NCI-H2171 treated with DMSO at 0.1 percent for 48 hours (cell line): ENCODE measurements around the gene AQP1.

Experiments
- DNase-seq: peaks from one replicate; lab custom pipeline; 2025; lab: John Stamatoyannopoulos, UW

The AQP1 gene

DNA sequence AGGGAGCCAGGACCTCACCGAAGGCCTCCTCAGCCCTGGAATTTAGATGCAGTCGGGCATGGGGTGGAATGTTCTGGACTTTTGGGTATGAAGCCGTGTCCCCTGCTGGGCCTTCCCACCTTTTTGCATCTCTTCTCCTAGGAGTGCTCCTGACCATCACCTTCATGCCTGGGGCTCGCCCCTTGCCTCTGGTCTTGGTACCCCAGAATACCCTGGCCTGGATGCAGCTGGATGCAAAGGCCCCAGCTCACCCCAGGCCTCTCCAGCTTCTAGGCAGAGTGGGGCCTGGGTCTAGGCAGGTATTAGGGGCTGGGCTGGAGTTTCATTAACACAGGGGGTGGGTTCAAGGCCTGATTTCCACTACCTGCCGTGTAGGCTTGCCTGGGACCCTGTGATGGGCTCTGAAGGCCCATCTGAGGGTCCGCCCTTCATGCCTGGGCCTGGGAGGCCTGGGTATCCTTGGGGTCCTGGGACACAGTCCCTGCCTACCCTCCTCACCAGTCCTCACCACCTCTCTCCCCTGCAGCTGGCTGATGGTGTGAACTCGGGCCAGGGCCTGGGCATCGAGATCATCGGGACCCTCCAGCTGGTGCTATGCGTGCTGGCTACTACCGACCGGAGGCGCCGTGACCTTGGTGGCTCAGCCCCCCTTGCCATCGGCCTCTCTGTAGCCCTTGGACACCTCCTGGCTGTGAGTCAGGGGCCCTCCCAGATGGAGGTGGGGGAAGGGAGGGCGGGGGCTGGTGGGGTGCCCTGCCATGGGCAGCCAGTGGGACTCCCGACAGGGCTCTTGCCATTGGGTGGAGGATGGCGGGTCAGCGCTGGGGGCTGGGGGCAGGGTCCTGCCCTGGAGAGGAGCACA is 10.1 kb downstream of the AQP1 start:
- DNase-seq, result no peak

DNA sequence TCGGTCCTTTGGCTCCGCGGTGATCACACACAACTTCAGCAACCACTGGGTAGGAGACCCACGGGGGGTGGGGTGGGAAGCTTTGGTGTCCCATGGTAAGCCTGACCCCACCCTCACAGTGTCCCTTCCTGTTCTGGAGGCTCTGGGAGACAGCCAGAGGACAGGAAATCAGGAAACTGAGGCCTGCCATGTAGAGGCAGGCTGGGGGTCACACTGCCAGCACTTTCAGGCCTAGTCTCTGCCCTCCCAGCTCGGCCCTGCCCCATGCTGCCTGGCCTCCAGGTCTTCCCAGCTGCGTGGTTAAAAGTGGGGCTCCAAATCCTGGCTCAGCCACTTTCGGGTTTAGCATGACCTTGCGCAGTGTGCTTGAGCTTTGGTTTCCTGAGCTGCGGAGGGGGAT is 10.9 kb downstream of the AQP1 start:
- DNase-seq, result no peak

DNA sequence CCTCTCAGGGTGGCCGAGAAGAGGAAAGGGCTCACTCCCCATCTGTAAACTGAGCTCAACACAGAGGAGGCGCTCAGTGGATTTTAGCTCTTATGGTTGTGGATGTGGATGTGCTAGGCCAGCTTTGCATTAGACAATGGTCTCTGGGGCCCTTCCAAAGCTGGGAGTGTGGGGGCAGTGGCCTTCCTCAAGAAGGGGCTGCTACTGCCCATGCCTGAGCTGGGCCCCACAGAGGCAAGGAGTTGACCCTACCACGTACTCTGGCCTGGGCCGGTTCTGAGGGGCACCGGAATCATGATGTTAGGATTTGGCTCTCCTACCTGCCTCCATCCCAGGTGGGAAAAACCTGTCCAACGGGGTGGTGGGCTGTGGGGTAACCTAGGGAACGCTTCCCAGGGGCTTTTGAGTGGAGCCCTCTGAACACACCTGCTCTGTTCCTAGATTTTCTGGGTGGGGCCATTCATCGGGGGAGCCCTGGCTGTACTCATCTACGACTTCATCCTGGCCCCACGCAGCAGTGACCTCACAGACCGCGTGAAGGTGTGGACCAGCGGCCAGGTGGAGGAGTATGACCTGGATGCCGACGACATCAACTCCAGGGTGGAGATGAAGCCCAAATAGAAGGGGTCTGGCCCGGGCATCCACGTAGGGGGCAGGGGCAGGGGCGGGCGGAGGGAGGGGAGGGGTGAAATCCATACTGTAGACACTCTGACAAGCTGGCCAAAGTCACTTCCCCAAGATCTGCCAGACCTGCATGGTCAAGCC is 11.5 kb downstream of the AQP1 start:
- no peak for DNase-seq

DNA sequence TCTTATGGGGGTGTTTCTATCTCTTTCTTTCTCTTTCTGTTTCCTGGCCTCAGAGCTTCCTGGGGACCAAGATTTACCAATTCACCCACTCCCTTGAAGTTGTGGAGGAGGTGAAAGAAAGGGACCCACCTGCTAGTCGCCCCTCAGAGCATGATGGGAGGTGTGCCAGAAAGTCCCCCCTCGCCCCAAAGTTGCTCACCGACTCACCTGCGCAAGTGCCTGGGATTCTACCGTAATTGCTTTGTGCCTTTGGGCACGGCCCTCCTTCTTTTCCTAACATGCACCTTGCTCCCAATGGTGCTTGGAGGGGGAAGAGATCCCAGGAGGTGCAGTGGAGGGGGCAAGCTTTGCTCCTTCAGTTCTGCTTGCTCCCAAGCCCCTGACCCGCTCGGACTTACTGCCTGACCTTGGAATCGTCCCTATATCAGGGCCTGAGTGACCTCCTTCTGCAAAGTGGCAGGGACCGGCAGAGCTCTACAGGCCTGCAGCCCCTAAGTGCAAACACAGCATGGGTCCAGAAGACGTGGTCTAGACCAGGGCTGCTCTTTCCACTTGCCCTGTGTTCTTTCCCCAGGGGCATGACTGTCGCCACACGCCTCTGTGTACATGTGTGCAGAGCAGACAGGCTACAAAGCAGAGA is 12.2 kb downstream of the AQP1 start:
- DNase-seq, result no peak

DNA sequence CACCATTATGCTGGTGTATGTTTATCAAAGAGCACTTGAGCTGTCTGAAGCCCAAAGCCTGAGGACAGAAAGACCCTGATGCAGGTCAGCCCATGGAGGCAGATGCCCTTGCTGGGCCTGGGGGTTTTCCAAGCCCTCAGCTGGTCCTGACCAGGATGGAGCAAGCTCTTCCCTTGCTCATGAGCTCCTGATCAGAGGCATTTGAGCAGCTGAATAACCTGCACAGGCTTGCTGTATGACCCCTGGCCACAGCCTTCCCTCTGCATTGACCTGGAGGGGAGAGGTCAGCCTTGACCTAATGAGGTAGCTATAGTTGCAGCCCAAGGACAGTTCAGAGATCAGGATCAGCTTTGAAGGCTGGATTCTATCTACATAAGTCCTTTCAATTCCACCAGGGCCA is 13.0 kb downstream of the AQP1 start:
- no peak for DNase-seq

DNA sequence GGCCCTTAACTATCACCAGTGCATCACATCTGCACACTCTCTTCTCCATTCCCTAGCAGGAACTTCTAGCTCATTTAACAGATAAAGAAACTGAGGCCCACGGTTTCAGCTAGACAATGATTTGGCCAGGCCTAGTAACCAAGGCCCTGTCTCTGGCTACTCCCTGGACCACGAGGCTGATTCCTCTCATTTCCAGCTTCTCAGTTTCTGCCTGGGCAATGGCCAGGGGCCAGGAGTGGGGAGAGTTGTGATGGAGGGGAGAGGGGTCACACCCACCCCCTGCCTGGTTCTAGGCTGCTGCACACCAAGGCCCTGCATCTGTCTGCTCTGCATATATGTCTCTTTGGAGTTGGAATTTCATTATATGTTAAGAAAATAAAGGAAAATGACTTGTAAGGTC is 13.5 kb downstream of the AQP1 start:
- no peak for DNase-seq

DNA sequence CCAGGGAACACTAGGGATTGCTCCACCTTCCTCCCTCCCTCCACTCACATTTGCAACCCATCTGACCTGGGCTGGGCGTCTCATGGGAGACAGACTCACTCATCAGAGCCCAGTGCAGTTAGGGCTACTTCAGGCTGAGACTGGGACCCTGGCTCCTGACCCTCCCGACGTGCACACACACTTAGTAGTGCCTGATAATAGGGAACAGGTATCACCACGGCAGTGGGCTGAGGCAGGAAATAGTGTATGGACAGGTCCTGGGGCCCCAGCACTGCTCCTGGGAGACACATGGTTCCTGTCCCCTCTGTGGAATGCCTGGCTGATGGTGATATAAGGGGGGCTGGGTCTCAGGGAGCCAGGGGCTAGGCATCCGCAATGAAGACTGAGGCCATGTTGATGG is 14.3 kb downstream of the AQP1 start:
- no peak for DNase-seq

- DNase-seq, result no peak
Measured at GRCh38 chr7:30926313-30926712, 14.7 kb downstream of the AQP1 start.

DNA sequence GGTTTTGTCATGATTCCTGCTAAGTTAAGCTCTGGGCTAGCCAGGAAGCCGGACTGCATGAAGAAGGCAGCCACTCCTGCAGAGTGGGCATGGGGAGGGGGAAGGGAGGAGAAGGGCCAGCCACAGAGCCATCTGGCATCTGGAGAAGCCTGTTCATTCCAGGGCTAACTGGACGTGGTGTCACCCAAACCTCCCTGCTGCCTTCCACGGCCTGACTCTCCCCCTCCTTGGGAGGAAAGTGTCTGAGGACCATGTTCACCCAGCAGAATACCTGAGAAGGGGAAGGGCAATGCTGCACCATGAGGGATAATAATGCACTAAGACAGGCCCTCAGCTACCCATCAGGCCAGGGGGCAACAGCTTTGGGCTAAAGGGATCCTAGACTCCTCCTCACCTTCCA is 15.4 kb downstream of the AQP1 start:
- no peak for DNase-seq

- no peak for DNase-seq
Measured at GRCh38 chr7:30927559-30927958, 15.9 kb downstream of the AQP1 start.

- DNase-seq, result no peak
Measured at GRCh38 chr7:30928254-30928872, 16.7 kb downstream of the AQP1 start.

DNA sequence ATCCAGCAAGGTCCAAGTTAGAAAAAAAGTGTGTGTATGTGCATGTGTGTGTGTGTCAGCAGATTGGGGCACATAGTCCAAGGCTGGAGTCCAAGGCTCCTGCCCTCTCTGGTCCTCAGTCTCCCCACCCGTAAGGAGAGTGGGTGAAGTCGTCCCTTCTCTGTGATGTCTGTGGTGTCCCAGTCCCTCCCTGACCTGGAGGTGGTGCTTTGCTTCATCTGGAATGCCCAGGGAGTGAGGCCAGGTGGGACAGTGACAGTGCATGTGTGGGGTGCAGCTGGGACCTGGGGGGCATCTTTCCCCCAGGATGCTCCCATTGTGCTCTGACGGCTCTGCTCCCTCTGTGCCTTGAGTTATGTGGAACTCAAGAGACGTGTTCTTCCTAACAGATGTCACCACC is 18.0 kb downstream of the AQP1 start:
- no peak for DNase-seq

- DNase-seq, result no peak
Measured at GRCh38 chr7:30930621-30931020, 19.0 kb downstream of the AQP1 start.

DNA sequence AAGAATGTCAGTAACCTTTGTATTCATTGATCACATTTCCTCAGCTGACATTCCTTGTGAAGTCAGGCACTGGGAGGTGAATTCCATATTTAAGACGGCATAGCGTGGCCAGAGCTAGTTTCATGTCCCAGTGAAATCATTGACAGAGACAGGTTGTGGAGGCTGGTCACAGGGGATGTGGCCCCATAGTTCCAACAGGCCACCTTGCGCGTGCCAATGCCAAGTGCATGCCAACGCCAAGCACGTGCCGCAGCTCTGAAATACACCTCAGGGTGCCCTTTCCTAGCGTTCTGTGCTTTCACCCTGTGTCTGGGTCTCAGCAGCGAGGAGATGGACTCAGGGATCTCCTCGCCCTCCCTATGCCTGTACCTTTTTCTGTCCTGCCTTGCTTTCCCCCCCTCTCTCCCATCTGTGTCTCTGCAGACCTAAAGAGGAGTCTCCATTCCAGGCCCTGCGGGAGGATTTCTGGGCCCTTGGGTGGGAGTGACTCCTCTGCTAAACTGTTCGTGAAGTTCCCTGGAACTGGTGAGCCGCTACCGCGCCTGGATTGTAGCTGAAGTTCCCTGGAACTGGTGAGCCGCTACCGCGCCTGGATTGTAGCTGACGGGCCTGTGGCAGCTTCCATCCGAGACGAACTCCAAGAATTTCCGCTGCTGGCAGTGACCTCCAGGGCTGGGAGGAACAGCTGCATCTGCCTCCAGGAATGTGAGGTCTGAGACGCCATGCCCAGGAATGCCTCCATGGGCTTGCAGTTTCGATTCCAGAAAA is 19.7 kb downstream of the AQP1 start:
- DNase-seq, result no peak

- DNase-seq, result no peak
Measured at GRCh38 chr7:30931929-30932540, 20.4 kb downstream of the AQP1 start.

GRCh38 chr7:30932562-30932961 is 20.9 kb downstream of the AQP1 start:
- DNase-seq, result no peak

DNA sequence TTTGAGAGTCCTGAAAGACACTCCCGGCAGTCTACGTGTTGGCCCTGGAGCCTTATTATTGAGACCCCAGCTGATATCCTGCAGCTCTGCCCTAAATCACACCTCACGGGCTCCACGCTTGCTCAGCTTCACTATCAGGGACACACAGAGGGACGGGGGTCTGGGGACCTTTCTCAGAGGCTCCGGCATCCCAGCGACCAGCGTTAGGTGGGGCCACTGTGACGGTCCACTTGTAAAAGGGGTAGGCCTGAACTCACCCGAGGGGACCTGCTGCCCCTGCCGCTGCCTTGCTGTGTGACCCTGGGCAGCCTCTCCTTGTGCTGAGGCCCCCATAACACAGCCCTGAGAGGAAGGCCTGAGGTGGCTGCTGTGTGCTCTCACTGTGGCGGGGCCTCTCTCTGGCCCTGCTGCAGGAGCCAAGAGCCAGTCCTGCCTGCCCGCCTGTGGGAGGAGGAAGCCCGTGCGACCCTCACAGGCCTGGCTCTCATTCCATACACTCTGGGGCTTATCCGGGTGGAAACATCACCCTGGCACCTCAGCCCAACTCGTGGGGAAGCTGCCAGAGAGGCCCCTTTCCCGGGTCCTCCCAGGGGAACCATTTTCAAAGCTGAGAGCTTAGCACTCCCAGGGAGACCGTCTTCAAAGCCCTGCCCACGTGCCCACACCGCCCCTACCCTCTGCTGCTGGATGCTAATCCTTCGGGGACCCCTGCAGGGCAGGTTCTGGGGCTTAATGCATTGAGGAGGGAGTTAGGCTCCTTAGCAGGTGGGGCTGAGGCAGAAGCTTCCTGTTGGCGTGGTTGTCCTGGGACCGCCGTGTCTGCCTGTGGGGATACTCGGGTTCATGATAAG is 21.7 kb downstream of the AQP1 start:
- peak; percentile 55 for DNase-seq

DNA sequence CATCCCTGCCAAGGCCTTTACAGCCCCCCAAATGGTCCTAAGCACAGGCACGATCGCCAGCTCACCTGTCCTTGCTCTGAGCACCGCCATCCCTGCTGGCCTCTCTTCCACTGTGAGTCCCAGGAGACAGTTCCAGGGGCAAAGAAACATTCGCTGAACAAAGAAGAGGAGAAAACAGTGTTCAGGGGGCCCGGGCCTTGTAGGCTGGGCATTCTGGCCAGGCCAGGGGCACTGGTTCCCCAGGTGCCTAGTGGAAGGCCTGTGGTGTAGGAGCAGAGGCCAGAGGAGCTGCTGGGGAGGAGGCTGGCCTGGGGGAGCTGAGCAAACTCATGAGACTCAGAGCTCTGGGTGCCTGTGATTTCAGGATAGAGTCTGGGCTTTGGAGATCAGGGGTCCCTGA is 22.6 kb downstream of the AQP1 start:
- no peak for DNase-seq

GRCh38 chr7:30934732-30935568 is 23.3 kb downstream of the AQP1 start:
- no peak for DNase-seq

GRCh38 chr7:30935569-30935877 is 23.9 kb downstream of the AQP1 start:
- no peak for DNase-seq
